NCI-H2196 (cell line): ENCODE measurements around the gene TP53TG3E.
"Not testable (repeated sequence)": the region's sequence is repeated elsewhere in the genome, so short reads cannot be mapped to it uniquely, and the experiment has no call there.

Source experiments
- DNase-seq: peaks from one replicate; lab custom pipeline; 2025; ENCODE audit not compliant: unreplicated experiment; lab: John Stamatoyannopoulos, UW

Gene TP53TG3E

GRCh38 chr16:33304006-33304405, at the start of gene TP53TG3E:
TSS of gene TP53TG3E (plus strand) at chr16:33304306. CDS start at chr16:33304374, 68 bp downstream.
- not testable (repeated sequence) for DNase-seq

GRCh38 chr16:33336226-33337012, 32.3 kb downstream of the TP53TG3E start:
- not testable (repeated sequence) for DNase-seq

DNA sequence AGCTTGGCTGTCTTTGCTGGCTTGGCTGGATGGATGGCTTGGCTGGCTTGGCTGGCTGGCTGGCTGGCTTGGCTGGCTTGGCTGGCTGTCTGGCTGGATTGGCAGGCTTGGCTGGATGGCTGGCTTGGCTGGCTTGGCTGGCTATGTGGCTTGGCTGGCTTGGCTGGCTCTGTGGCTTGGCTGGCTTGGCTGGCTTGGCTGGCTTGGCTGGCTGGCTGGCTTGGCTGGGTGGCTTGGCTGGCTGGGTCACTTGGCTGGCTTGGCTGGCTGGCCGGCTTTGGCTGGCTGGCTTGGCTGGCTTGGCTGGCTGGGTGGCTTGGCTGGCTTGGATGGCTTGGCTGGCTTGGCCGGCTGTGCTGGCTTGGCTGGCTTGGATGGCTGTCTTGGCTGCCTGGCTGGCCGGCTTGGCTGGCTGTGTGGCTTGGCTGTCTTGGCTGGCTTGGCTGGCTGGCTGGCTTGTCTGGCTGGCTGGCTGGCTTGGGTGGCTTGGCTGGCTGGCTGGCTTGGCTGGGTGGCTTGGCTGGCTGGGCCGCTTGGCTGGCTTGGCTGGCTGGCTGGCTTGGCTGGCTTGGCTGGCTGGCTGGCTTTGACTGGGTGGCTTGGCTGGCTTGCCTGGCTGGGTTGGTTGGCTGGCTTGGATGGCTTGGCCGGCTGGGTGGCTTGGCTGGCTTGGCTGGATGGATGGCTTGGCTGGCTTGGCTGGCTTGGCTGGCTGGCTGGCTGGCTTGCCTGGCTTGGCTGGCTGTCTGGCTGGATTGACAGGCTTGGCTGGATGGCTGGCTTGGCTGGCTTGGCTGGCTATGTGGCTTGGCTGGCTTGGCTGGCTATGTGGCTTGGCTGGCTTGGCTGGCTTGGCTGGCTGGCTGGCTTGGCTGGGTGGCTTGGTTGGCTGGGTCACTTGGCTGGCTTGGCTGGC, 33.8 kb downstream of the TP53TG3E start:
- not testable (repeated sequence) for DNase-seq

DNA sequence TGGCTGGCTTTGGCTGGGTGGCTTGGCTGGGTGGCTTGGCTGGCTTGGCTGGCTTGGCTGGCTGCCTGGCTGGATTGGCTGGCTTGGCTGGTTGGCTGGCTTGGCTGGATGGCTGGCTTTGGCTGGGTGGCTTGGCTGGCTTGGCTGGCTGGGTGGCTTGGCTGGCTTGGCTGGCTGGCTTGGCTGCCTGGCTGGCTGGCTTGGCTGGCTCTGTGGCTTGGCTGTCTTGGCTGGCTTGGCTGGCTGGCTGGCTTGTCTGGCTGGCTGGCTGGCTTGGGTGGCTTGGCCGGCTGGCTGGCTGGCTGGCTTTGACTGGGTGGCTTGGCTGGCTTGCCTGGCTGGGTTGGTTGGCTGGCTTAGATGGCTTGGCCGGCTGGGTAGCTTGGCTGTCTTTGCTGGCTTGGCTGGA, 34.4 kb downstream of the TP53TG3E start:
- not testable (repeated sequence) for DNase-seq

- DNase-seq: not testable (repeated sequence)
These were observed 35.3 kb downstream of the TP53TG3E start for GRCh38 chr16:33339093-33340061.
